Renal pelvis (tissue), 4 donors: Measurements from ENCODE around the gene POLE4. TPM values are rescaled to one million over a fixed set of nuclear protein-coding genes. Genes with fewer than 3 reads are reported as not detected.
A peak's percentile ranks its signal among the peaks of the same experiment; 100 is the strongest.

Experiments
- DNase-seq: peaks from one replicate; pipeline ENCODE4 v3.0.0-alpha.2; 2013
- polyA plus RNA-seq, 3 donors: library from polyadenylated mRNA; unstranded; fragments of 120-200 nt; gene quantifications; one replicate each; pipeline ENCODE4 v1.2.1, GENCODE V29; 2013; ENCODE audit not compliant: insufficient read length in 3 of 3

The POLE4 gene
- polyA plus RNA-seq, 3 donors, result 42.3 to 51.5 (median 48.7) TPM

GRCh38 chr2:74935975-74936391, 22.5 kb upstream of the POLE4 start:
- DNase-seq, result no peak

DNA sequence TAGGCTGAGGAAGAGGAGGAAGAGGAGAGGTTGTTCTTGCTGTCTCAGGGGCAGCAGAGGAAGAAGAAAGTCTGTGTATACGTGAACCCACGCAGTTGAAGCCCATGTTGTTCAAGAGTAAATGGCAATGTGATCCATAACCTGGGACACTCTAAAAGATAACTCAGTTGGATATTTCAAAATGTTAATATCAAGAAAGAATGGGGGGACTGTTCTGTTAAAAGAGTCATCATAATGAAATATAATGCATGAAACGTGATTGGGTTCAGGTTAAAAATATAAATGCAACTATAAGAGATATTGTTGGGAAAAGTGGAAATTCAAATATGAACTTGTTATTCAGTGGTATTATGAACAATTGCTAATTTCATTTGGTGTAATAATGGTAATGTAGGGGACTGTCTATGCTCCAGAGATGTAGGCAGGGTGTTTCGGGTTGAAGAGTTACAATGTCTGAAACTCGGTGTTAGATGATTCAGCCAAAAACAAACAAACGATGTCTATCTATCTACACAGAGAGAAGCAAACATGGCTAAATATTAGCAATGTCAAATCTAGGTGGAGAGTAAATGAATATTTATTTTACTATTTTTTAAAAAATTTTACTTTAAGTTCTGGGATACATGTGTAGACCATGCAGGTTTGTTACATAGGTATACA, 21.1 kb upstream of the POLE4 start:
- DNase-seq, result no peak

- no peak for DNase-seq
These were observed 20.2 kb upstream of the POLE4 start for GRCh38 chr2:74938264-74938663.

DNA sequence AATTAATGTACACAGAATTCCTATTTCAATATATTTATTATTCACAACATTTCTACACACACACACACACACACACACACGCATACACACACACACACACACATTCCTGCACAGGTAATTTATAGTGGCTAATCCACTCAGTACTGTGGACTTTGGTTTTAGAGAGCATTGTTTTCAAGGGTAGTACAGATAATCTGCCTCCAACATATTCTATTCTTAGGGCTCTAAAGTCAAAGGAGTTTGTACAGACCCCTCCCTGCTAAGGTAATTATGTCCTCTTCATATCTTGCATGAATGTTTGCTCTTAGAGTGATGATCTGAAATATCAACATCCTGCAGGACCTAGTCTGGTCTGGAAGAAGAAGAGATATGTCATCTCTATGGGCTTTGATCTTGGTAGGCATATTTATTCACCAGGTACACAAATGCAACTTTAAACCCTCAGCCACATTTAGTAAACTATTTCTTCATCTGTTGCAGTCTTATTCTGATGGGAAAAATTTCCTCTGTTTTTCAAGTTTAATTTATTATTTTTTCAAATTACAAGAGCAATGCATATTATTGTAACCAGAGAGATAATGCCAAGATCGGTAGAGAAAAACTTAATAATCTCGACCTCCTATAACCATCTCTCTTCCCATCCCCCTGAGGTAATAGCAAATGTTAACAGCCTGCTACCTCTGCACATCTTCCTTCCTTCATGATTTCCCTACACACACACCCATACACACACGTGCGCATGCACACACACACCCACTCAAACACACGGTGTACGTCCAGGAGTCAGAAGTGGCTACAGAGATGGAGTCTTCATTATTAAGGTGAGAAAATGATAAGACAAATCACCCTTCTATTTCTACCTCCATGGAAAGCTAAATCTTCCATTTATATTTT, 18.3 kb upstream of the POLE4 start:
- DNase-seq, result no peak

GRCh38 chr2:74941284-74941683, 17.2 kb upstream of the POLE4 start:
- DNase-seq, result no peak

DNA sequence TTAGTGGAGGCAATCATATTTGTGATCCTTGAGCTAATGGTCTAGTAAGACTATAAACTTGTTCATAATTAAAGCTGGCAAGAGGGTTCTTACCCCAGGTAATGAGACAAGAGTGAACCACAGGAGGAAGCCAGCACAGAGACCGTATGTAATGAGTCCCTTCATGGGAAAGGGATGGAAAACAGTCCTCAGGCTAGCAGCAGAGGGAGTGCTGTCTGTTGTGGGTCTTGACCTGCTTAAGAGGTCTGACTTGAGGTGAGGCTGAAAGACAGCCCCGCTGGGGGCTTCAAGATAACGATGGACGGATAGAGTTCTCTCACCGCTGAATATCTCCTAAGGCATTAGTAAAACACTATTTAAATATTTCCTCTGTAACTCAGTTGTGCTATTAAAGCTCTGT, 16.2 kb upstream of the POLE4 start:
- DNase-seq, result no peak

DNA sequence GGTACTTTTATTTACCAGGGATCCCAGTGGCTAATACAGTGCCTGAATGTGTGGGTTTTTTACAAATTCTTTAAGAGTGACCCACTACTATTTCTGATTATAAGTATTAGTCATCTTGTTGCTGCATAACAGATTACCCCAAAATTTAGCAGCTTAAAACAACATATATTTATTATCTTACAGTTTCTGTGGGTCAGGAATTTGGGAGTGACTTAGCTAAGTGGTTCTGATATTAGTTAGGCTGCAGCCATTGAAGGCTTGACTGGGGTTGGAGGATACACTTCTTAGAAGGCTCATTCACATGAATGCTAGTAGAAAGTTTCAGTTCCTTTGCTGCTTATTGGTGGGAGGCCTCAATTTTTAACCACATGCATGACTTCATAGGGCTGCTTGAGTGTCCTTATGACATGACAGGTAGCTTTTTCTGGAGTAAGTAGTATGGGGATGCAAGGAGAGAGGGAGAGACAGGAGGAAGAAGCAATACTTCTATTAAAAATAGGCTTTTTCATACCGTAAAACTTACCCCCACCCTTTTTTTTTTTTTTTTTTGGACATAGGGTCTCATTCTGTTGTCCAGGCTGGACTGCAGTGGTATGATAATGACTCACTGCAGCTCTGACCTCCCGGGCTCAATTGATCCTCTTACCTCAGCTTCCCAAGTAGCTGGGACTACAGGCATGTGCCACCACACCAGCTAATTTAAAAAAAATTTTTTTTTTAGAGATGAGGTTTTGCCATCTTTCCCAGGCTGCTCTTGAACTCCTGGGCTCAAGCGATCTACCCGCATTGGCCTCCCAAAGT, 13.3 kb upstream of the POLE4 start:
- no peak for DNase-seq

DNA sequence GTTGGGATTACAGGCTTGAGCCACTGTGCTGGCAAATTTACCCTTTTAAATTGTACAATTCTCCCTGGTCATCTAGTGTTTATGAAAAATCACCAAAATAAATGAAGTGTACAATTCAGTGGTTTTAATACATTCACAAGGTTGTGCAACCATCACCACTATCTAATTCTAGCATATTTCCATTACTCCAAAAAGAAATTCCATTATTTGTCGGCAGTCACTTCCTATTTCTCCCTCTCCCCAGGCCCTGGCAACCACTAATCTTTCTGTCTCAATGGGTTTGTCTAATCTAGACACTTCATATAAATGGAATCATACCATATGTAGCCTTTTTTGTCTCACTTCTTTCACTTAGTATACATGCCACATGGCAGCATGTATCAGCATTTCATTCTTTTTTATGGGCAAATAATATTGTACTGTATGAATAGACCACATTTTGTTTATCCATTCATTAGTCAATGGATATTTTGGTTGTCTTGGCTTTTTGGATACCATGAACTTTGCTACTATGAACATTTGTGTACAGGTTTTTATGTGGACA, 12.6 kb upstream of the POLE4 start:
- no peak for DNase-seq

DNA sequence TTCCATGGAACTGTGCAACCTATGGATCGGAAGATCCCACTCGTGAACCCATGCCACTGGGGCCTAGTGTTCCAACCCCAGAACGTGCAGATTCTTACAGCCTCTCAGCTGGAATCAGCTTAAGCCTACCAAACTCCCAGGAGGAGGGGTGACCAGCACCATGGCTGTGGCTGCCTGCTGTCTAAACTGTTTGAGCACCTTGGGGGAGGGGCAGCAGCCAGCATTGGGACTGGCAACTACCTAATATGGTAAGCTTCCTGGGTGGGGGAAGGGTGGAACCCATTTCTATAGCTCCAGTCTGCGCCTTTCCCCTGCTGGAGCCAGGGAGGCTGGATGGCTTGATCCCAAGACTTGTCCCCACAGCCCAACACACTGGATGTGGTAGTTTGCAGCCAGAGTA, 10.7 kb upstream of the POLE4 start:
- no peak for DNase-seq

GRCh38 chr2:74948779-74949178, 9.7 kb upstream of the POLE4 start:
- no peak for DNase-seq

DNA sequence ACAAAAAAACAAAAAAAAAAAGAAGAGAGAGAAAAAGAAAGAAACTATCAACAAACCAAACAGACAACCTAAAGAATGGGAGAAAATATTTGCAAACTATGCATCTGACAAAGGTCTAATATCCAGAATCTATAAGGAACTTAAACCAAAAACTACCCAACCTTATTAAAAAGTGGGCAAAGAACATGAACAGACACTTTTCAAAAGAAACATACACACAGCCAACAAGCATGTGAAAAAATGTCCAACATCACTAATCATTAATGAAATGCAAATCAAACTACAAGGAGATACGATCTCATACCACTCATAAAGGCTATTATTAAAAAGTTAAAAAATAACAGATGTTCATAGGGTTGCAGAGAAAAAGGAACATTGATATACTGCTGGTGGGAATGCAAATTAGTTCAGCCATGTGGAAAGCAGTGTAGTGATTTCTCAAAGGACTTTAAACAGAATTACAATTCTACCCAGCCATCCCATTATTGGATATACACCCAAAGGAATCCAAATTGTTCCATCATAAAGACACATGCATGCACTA, 7.2 kb upstream of the POLE4 start:
- no peak for DNase-seq

DNA sequence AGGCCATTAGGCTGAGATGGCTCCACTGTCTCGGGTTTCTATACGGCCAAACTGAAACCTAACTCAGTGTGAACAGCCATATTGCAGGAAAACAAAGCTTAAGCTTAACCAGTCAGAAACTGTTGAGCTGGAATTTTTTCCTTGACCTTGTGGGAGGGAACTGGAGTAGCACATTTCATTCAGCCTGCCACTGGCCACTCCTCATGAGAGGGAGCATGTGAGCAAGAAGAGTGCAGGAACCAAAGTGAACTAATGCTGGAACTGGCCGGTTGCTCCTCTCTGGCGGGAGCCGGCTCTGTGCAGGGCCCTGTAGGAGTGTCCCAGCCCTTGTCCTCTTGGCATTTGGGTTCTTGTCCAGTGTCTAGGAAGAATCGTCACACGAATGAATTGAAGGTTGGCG, 5.9 kb upstream of the POLE4 start:
- no peak for DNase-seq

- DNase-seq, result no peak
These were observed 4.5 kb upstream of the POLE4 start for GRCh38 chr2:74953796-74954499.

DNA sequence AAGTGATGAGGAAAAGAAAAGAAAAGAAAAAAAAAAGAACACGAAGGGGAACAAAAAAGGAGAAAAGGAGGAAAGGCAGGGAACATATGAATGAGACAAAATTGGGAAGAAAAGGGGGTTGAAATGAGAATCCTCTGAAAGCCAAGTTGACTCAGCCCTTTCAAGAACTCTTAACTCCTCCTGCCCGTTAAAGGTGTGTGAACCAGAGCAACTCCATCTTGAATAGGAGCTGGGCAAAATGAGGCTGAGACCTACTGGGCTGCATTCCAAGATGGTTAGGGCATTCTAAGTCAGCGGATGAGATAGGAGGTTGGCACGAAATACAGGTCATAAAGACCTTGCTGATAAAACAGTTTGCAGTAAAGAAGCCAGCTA, 4.0 kb upstream of the POLE4 start:
- DNase-seq, result no peak

DNA sequence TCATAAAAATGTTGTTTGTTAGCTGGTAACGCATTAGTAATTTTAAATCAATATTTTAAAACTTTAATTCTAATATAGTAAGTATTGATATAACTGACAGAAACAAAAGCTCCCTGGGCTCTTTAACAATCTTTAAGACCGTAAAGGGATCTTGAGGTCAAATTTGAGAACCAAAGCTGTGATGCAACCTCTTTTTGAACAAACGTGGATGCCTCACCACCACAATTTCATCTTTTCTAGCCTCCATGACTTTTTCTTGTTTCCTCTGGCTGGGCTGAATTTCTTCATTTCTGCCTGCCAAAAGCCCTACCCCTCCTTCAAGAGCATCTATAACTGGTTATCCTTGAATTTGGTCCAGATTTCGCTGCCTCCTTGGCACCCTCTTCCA, 563 bp upstream of the POLE4 start:
- DNase-seq, result no peak

- no peak for DNase-seq
These were observed 786 bp downstream of the POLE4 start for GRCh38 chr2:74959106-74959751.

DNA sequence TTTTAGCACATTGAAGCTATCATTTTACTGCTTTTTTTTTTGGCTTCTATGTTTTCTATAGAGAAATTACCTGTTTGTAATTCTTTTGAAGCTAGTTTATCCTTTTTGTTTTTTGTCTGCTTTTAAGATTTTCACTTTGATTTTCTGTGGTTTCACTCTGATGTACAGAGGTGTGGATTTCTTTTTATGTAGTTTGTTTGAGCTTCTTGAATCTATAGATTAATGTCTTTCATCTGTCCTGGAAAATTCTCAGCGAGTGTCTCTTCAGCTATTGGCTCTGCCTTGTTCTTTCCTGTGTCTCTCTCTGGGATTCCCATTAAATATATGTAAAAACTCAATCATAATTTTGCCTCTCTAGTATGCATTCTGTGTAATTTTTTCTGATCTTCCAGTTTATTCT, 8.4 kb downstream of the POLE4 start:
- no peak for DNase-seq

GRCh38 chr2:74975016-74975415, 16.6 kb downstream of the POLE4 start:
- DNase-seq, result peak; percentile 14

- no peak for DNase-seq
These were observed 21.4 kb downstream of the POLE4 start for GRCh38 chr2:74979844-74980243.

GRCh38 chr2:74982577-74982976, 24.1 kb downstream of the POLE4 start:
- DNase-seq, result no peak
